ENCODE data around the gene MKRN3.

The MKRN3 gene

GRCh38 chr15:23565395-23566070, at the start of gene MKRN3:
MKRN3 (plus strand) TSS chr15:23565674; CDS start chr15:23565783, 109 bp downstream.
- H3K27me3 Mint-ChIP-seq: peaks cover 5% of the 10 kb centered on the region
- peak within 1 kb of the TSS; percentile 17 for H3K4me3 Mint-ChIP-seq
- no peaks in the 10 kb centered on the region for H3K4me1 Mint-ChIP-seq (ENCODE audit: low read depth)
- intact Hi-C loops (cut with micrococcal nuclease): no loop called here
- H3K27ac Mint-ChIP-seq: no peak within 1 kb of the TSS
- H3K36me3 Mint-ChIP-seq (ENCODE audit: low read depth): no peaks in the 10 kb centered on the region
- H3K9me3 Mint-ChIP-seq: peaks cover 11% of the 10 kb centered on the region

DNA sequence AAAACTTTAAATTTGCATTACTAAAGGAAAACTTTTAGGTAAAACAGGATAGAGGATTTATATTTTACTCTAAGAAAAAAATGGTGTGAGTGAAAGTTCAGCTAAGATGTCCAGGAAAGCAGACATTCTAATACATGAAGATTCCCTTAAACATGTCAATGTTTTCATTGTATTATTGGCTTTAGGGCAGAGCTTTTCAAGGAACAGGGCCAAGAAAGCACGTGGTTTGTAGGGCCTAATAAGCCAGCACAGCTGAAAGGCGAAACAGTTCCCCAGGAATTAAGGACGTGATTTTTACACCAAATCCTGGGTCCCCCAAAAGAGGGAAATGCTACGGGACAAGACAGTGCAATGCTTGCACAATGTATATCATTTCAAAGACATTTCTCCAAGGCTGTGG, 48.6 kb upstream of the MKRN3 start:
- no peaks in the 10 kb centered on the region for H3K4me1 Mint-ChIP-seq (ENCODE audit: low read depth)
- no peaks in the 10 kb centered on the region for H3K36me3 Mint-ChIP-seq (ENCODE audit: low read depth)
- H3K27me3 Mint-ChIP-seq: no peaks in the 10 kb centered on the region
- no peak overlapping the region for H3K4me3 Mint-ChIP-seq
- intact Hi-C loops (cut with micrococcal nuclease): no loop called here
- H3K27ac Mint-ChIP-seq: no peak overlapping the region
- H3K9me3 Mint-ChIP-seq: peaks cover 13% of the 10 kb centered on the region

DNA sequence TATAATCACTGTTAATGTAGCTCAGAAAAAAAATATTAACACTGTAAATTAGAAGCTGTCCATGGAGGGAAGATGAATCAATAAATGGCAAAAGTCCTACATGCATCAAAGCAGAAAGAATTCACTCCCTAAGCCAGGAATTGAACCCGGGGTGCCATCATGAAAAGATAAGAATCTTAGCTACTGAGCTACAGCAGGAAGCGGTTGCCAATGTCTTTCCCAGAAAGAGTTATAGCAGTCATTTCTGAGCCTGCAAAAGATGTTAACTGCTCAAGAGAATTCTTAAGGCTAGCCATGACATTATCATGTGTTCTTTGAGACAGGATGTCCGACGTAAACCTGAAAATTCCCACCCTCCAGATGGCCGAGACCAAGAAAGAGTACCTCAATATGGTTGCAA, 47.4 kb upstream of the MKRN3 start:
- H3K9me3 Mint-ChIP-seq: peaks cover 7% of the 10 kb centered on the region
- no peaks in the 10 kb centered on the region for H3K36me3 Mint-ChIP-seq (ENCODE audit: low read depth)
- no peak overlapping the region for H3K27ac Mint-ChIP-seq
- no peaks in the 10 kb centered on the region for H3K4me1 Mint-ChIP-seq (ENCODE audit: low read depth)
- H3K4me3 Mint-ChIP-seq: no peak overlapping the region
- intact Hi-C loops (cut with micrococcal nuclease): no loop called here
- no peaks in the 10 kb centered on the region for H3K27me3 Mint-ChIP-seq

DNA sequence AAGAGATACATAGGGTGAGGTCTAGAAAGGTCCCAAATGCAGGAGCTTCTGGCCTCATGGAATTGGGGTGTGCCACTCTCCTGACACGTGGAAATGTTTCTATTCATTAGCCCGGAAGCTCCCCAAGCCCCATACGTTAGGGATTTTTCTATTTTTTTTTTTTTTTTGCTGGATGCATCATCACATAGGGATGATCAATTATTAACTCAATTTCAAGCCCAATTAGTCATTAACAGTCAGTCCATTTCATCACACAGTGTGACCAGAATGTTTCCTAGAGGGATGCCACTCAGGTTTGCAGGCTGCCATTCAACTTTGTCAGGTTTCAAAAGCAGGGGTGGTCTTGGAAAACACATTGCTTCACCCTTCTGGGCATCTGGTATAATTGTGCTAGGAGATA, 40.7 kb upstream of the MKRN3 start:
- Mint-ChIP-seq H3K9me3 (no peaks in the 10 kb centered on the region), H3K27ac (no peak overlapping the region), H3K4me1 (ENCODE audit: low read depth) (no peaks in the 10 kb centered on the region), H3K36me3 (ENCODE audit: low read depth) (no peaks in the 10 kb centered on the region), H3K27me3 (no peaks in the 10 kb centered on the region), H3K4me3 (no peak overlapping the region)
- intact Hi-C loops (cut with micrococcal nuclease): no loop called here

DNA sequence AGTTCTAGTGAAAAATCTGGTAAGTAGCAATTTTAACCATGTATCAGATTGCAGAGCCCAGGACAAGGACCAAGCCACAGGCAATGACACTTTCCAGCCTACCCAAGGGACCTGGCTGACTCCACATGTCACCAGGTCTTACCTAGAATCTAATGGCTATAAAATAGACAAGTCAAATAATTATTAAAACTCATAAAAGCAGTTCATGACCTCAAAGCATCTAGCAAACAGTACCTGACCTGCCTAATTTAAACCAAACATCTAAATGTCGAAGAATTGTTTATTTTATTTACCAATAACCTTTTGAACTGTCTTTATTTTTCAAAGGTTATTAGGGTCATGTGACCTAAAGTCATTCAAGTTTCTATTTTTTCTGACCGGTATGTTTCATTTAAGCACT, 35.6 kb upstream of the MKRN3 start:
- peaks cover under 1% of the 10 kb centered on the region for H3K9me3 Mint-ChIP-seq
- H3K36me3 Mint-ChIP-seq (ENCODE audit: low read depth): no peaks in the 10 kb centered on the region
- H3K27me3 Mint-ChIP-seq: no peaks in the 10 kb centered on the region
- no peaks in the 10 kb centered on the region for H3K4me1 Mint-ChIP-seq (ENCODE audit: low read depth)
- H3K27ac Mint-ChIP-seq: no peak overlapping the region
- intact Hi-C loops (cut with micrococcal nuclease): no loop called here
- no peak overlapping the region for H3K4me3 Mint-ChIP-seq

DNA sequence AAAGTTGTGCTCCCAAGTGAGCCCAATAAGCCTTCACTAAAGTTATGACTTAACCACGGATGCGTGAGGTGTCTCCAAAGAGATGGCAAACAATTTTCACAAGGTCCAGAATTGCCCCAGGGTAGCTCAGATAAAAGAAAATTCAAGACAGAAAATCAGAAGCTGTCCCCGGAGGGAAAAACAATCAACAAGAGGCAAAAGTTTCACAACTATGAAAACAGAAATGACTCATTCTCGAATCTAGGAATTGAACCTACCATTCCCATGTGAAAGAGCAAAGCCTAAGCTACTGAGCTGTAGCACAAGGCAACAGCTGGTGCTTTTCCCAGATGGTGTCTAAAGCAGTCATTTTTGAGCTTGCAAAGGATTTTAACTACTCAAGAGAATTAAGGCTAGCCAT, 33.5 kb upstream of the MKRN3 start:
- Mint-ChIP-seq H3K4me1 (ENCODE audit: low read depth) (no peaks in the 10 kb centered on the region), H3K27me3 (no peaks in the 10 kb centered on the region), H3K36me3 (ENCODE audit: low read depth) (no peaks in the 10 kb centered on the region), H3K9me3 (peaks cover 17% of the 10 kb centered on the region), H3K27ac (no peak overlapping the region), H3K4me3 (no peak overlapping the region)
- intact Hi-C loops (cut with micrococcal nuclease): no loop called here

DNA sequence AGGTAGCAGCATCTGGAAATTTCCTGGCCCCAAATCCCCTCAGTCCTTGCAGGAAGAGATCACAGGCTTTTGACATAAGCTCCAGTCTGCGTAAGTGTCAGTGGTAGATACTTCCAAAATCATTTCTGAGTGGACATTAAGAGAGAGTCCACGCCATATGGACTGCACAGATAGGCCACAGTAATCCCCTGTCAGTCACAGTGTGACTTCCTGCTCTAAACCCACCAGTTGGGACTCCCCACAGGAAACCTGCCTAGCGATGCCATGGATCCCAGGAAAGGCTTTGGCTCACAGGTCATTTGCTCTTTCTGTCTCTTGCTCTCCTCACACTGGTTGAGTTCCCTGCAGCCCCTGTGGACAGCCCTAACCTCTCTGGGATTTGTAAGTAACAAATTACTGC, 28.8 kb upstream of the MKRN3 start:
- H3K27ac Mint-ChIP-seq: no peak overlapping the region
- H3K4me3 Mint-ChIP-seq: no peak overlapping the region
- no peaks in the 10 kb centered on the region for H3K27me3 Mint-ChIP-seq
- intact Hi-C loops (cut with micrococcal nuclease): no loop called here
- H3K36me3 Mint-ChIP-seq (ENCODE audit: low read depth): no peaks in the 10 kb centered on the region
- H3K9me3 Mint-ChIP-seq: peaks cover 21% of the 10 kb centered on the region
- H3K4me1 Mint-ChIP-seq (ENCODE audit: low read depth): no peaks in the 10 kb centered on the region

GRCh38 chr15:23538648-23539047, 26.8 kb upstream of the MKRN3 start:
- no peaks in the 10 kb centered on the region for H3K27me3 Mint-ChIP-seq
- H3K4me1 Mint-ChIP-seq (ENCODE audit: low read depth): no peaks in the 10 kb centered on the region
- peaks cover 21% of the 10 kb centered on the region for H3K9me3 Mint-ChIP-seq
- no peak overlapping the region for H3K27ac Mint-ChIP-seq
- no peak overlapping the region for H3K4me3 Mint-ChIP-seq
- no peaks in the 10 kb centered on the region for H3K36me3 Mint-ChIP-seq (ENCODE audit: low read depth)
- intact Hi-C loops (cut with micrococcal nuclease): no loop called here

DNA sequence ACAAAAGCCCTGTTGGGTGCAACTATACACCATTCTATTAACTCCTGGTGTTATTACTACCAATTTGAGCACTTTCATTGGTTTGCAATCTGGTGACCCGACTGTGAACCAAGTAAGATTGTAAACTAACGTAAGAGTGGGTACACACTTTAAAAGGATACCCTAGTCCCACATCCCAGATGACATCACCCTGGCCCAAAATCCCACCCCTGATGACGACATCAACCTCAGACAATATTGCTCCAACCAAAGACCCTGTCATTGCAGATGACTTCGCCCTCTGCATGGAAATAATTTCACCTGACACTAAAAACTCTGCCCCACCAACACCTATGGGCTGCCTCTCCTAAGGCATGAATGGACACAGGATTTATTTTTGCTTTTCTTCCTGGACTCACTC, 25.6 kb upstream of the MKRN3 start:
- Mint-ChIP-seq H3K9me3 (peaks cover 20% of the 10 kb centered on the region), H3K27ac (no peak overlapping the region), H3K4me1 (ENCODE audit: low read depth) (no peaks in the 10 kb centered on the region), H3K36me3 (ENCODE audit: low read depth) (no peaks in the 10 kb centered on the region), H3K4me3 (no peak overlapping the region), H3K27me3 (no peaks in the 10 kb centered on the region)
- intact Hi-C loops (cut with micrococcal nuclease): no loop called here

DNA sequence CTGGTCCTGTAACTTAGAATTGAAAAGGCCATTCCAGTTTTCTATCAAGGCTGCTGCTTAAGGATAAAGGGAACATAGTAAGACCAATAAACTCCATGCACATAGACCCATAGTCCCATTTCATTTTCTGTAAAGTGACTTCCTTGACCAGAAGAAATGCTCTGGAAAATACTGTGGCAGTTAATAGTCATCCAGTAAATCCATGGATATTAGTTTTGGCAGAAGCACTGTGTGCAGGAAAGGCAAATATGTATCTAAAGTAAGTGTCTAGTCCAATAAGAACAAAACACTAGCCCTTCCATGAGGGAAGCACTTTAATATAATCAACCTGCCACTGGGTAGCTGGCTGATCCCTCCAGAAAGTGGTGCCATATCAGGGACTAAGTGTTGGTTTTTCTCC, 19.3 kb upstream of the MKRN3 start:
- intact Hi-C loops (cut with micrococcal nuclease): no loop called here
- H3K27ac Mint-ChIP-seq: no peak overlapping the region
- H3K36me3 Mint-ChIP-seq (ENCODE audit: low read depth): no peaks in the 10 kb centered on the region
- H3K4me3 Mint-ChIP-seq: no peak overlapping the region
- H3K9me3 Mint-ChIP-seq: no peaks in the 10 kb centered on the region
- H3K4me1 Mint-ChIP-seq (ENCODE audit: low read depth): no peaks in the 10 kb centered on the region
- H3K27me3 Mint-ChIP-seq: no peaks in the 10 kb centered on the region

DNA sequence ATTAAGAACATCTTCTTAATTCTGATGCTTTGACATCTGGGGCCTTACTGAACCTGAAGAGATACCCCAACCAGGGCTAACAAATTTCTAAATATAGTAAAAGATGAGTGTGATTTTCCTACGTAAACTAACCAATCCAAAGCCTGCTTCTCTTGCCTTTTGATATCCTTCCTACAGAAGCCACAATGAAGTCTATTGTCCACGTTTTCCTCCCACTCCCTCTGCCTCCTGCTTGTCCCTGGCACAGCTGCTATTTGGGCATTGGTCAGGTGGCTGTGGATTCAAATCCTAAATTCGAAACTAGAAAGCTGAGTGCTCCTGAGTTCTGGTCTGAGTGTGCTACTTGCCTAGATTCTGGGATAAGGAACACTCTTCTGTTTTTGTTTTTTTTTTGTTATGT, 17.4 kb upstream of the MKRN3 start:
- intact Hi-C loops (cut with micrococcal nuclease): no loop called here
- Mint-ChIP-seq H3K4me1 (ENCODE audit: low read depth) (no peaks in the 10 kb centered on the region), H3K27me3 (no peaks in the 10 kb centered on the region), H3K36me3 (ENCODE audit: low read depth) (no peaks in the 10 kb centered on the region), H3K9me3 (no peaks in the 10 kb centered on the region), H3K27ac (no peak overlapping the region), H3K4me3 (no peak overlapping the region)

DNA sequence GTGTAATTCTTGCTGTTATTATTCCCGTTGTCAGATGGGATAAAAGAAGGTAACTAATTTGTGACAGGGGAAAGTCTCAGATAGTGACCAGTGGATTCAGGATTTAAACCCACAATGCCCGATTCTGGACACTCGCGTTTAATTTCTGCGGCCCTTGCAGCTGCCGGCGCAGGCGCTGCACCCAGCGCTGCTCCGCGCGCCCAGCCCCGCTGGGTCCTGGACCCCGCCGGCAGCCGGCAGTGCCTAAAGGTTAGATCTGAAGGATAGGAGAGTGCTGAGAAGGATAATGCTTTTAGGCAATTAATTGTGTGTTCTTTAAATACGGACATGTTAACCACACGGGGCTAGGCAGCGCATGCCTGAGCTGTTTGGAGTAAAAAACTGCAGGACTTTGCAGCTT, 3.6 kb upstream of the MKRN3 start:
- intact Hi-C loops (cut with micrococcal nuclease): no loop called here
- Mint-ChIP-seq H3K4me3 (no peak overlapping the region), H3K4me1 (ENCODE audit: low read depth) (no peaks in the 10 kb centered on the region), H3K36me3 (ENCODE audit: low read depth) (no peaks in the 10 kb centered on the region), H3K27me3 (peaks cover 5% of the 10 kb centered on the region), H3K27ac (no peak overlapping the region), H3K9me3 (peaks cover 11% of the 10 kb centered on the region)

DNA sequence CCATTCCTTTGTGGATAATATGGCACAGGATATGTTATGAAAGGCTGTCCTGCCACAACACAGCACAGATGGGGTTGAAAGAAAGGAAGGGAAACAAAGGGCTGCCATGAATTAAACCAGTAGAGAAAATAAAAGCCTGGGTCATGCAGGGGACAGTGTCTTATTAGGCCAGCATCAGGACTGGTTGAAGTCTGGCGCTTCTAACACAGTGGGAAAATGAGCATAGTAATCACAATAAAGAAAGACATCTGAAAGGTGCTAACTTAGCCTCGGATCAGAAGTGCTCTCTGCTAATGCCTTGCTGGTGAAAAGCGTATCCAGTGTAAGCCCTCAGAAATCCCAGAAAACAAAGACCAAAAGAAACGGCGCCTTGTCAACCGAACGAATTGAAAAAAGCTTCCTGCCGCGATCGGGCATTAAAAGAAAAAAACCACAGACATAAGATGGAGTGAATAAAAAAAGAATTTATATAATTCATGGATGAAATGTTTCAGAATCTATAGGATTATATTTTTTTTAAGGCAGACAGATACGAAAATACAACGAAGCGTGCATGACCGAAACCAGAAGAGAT, 566 bp upstream of the MKRN3 start:
- Mint-ChIP-seq H3K4me3 (no peak overlapping the region), H3K27ac (no peak overlapping the region), H3K27me3 (peaks cover 5% of the 10 kb centered on the region), H3K4me1 (ENCODE audit: low read depth) (no peaks in the 10 kb centered on the region), H3K36me3 (ENCODE audit: low read depth) (no peaks in the 10 kb centered on the region), H3K9me3 (peaks cover 11% of the 10 kb centered on the region)
- intact Hi-C loops (cut with micrococcal nuclease): no loop called here

DNA sequence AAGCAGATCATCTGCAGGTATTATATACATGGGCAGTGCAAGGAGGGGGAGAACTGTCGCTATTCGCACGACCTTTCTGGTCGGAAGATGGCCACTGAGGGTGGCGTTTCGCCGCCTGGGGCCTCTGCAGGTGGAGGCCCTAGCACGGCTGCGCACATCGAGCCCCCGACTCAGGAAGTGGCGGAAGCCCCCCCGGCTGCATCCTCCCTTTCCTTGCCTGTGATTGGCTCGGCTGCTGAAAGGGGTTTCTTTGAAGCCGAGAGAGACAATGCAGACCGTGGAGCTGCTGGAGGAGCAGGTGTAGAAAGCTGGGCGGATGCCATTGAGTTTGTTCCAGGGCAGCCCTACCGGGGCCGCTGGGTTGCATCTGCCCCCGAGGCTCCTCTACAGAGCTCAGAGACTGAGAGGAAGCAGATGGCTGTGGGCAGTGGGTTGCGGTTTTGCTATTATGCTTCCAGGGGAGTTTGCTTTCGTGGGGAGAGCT, 639 bp downstream of the MKRN3 start:
- no peak overlapping the region for H3K27ac Mint-ChIP-seq
- no peak overlapping the region for H3K4me3 Mint-ChIP-seq
- intact Hi-C loops (cut with micrococcal nuclease): no loop called here
- peaks cover 5% of the 10 kb centered on the region for H3K27me3 Mint-ChIP-seq
- no peaks in the 10 kb centered on the region for H3K4me1 Mint-ChIP-seq (ENCODE audit: low read depth)
- no peaks in the 10 kb centered on the region for H3K36me3 Mint-ChIP-seq (ENCODE audit: low read depth)
- H3K9me3 Mint-ChIP-seq: peaks cover 11% of the 10 kb centered on the region

DNA sequence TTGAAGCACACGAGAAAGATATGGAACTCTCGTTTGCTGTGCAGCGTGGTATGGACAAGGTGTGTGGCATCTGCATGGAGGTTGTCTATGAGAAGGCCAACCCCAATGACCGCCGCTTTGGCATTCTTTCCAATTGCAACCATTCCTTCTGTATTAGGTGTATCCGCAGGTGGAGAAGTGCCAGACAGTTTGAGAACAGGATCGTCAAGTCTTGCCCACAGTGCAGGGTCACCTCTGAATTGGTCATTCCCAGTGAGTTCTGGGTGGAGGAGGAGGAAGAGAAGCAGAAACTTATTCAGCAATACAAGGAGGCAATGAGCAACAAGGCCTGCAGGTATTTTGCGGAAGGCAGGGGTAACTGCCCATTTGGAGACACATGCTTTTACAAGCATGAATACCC, 1.2 kb downstream of the MKRN3 start:
- peaks cover 11% of the 10 kb centered on the region for H3K9me3 Mint-ChIP-seq
- no peak overlapping the region for H3K4me3 Mint-ChIP-seq
- intact Hi-C loops (cut with micrococcal nuclease): no loop called here
- H3K27ac Mint-ChIP-seq: no peak overlapping the region
- no peaks in the 10 kb centered on the region for H3K4me1 Mint-ChIP-seq (ENCODE audit: low read depth)
- peaks cover 5% of the 10 kb centered on the region for H3K27me3 Mint-ChIP-seq
- no peaks in the 10 kb centered on the region for H3K36me3 Mint-ChIP-seq (ENCODE audit: low read depth)
